SK-N-SH treated with all-trans-retinoic acid at 6 μM for 48 hours (cell line): ENCODE results near the gene CLEC3A.

ENCODE experiments used
- CREB5 ChIP-seq: fragments of 250-450 bp; sonication (Bioruptor Pico); IDR thresholded peaks from 2 replicates; pipeline ENCODE4 v1.5.1; 2020; ENCODE audit warnings: low read depth, mild to moderate bottlenecking, moderate library complexity
- CSDC2 ChIP-seq: fragments of 250-450 bp; sonication (Bioruptor Pico); IDR thresholded peaks from 2 replicates; pipeline ENCODE4 v1.5.0; 2020; ENCODE audit warnings: mild to moderate bottlenecking, moderate library complexity
- GLIS3 ChIP-seq: fragments of 250-450 bp; sonication (Bioruptor Pico); IDR thresholded peaks from 2 replicates; pipeline ENCODE4 v1.5.0; 2020; ENCODE audit warnings: mild to moderate bottlenecking, moderate library complexity
- OSR1 ChIP-seq: fragments of 250-450 bp; sonication (Bioruptor Pico); IDR thresholded peaks from 2 replicates; pipeline ENCODE4 v1.8.0; 2022; ENCODE audit warnings: moderate library complexity, mild to moderate bottlenecking, inconsistent platforms
- TSHZ2 ChIP-seq: fragments of 250-450 bp; sonication (Bioruptor Pico); IDR thresholded peaks from 2 replicates; pipeline ENCODE4 v1.5.0; 2020; ENCODE audit warnings: mild to moderate bottlenecking, moderate library complexity

GRCh38 chr16:78004517-78004916 is 17.8 kb upstream of the CLEC3A start:
- TF ChIP-seq OSR1 (CRISPR knock-in tag) (no peak), GLIS3 (no peak), TSHZ2 (no peak), CREB5 (CRISPR knock-in tag) (no peak), CSDC2 (CRISPR knock-in tag) (no peak)
